Right lobe of liver (tissue), 4 donors: ENCODE results near the gene UTP25.

Experiments used
- POLR2A ChIP-seq: fragments of 450-650 bp; IDR thresholded peaks from one replicate; pipeline ENCODE4 v1.6.1; 2017; ENCODE audit warnings: antibody characterized with exemption, mild to moderate bottlenecking
- TF ChIP-seq, protein P1 (sequence below), 4 donors: fragments of 200-600 bp in 3 of 4; fragments of 450-650 bp in 1 of 4; IDR thresholded peaks; one replicate each; pipeline versions ENCODE4 v1.5.1 to v1.8.0; 2016 to 2022; ENCODE audit warnings: antibody characterized with exemption in 4 of 4, mild to moderate bottlenecking in 2 of 4
- donor health status: DM: no; HTN: no; CAD: no.
- donor health status: DM: no; HTN: no; CAD: no.
- donor health status: DM: no; HTN: yes; CAD: no.

DNA sequence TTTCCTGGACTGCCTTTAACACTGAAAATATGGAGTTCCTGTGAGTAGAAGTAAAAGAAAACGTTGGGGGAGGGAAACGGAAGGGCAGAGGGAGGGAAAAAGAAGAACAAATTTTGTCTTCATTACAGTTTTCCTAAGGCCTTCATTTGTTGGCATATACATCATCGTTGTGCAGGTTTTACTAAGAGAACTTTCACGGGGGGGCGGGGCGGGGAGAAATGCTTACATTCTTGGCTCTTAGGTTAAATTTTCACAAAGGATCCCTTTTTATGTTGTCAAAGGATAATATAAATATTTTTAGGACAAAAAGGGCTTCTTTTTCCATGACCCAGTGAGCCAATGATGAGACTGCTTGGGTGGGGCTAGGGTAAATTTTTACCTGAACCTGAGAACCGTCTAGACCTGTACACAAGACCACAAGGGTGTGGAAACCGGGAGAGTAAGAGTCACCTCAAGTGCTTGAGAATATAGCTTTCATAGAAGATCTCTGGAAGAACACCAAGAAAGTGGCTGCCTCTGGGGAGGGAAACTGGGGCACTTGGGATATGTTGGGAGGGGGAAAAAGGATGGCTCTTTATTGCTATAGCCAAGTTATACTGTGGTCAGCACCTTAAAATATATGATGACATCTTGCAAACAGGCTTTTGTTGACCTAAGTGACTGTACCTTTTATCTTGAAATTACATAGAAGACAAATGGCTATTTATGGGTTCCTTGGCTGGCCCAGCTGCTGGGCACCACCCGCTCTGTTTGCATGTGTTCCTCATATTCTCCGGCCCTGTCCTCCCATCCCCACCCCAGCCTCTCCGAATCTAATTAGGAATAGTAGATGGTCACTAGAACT is 2.0 kb upstream of the UTP25 start:
- TF ChIP-seq POLR2A, result no peak
- TF ChIP-seq, protein P1, sequence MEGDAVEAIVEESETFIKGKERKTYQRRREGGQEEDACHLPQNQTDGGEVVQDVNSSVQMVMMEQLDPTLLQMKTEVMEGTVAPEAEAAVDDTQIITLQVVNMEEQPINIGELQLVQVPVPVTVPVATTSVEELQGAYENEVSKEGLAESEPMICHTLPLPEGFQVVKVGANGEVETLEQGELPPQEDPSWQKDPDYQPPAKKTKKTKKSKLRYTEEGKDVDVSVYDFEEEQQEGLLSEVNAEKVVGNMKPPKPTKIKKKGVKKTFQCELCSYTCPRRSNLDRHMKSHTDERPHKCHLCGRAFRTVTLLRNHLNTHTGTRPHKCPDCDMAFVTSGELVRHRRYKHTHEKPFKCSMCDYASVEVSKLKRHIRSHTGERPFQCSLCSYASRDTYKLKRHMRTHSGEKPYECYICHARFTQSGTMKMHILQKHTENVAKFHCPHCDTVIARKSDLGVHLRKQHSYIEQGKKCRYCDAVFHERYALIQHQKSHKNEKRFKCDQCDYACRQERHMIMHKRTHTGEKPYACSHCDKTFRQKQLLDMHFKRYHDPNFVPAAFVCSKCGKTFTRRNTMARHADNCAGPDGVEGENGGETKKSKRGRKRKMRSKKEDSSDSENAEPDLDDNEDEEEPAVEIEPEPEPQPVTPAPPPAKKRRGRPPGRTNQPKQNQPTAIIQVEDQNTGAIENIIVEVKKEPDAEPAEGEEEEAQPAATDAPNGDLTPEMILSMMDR (IDR thresholded peaks at IDR 0.05), result no peak
